GM23248 (cell line): ENCODE results near the gene FAM210A.

ENCODE experiments used
- EZH2 ChIP-seq: fragments of 200-600 bp; sonication (generic); IDR thresholded peaks from 2 replicates; pipeline ENCODE4 v1.6.1; 2018; ENCODE audit warnings: antibody characterized with exemption, mild to moderate bottlenecking; ENCODE audit not compliant: insufficient read depth, poor library complexity, severe bottlenecking
- EZH2phosphoT487 ChIP-seq: fragments of 200-600 bp; sonication (generic); IDR thresholded peaks from 2 replicates; pipeline ENCODE4 v1.6.1; 2018; ENCODE audit warnings: antibody characterized with exemption, moderate library complexity, mild to moderate bottlenecking, low read depth; ENCODE audit not compliant: insufficient read depth

DNA sequence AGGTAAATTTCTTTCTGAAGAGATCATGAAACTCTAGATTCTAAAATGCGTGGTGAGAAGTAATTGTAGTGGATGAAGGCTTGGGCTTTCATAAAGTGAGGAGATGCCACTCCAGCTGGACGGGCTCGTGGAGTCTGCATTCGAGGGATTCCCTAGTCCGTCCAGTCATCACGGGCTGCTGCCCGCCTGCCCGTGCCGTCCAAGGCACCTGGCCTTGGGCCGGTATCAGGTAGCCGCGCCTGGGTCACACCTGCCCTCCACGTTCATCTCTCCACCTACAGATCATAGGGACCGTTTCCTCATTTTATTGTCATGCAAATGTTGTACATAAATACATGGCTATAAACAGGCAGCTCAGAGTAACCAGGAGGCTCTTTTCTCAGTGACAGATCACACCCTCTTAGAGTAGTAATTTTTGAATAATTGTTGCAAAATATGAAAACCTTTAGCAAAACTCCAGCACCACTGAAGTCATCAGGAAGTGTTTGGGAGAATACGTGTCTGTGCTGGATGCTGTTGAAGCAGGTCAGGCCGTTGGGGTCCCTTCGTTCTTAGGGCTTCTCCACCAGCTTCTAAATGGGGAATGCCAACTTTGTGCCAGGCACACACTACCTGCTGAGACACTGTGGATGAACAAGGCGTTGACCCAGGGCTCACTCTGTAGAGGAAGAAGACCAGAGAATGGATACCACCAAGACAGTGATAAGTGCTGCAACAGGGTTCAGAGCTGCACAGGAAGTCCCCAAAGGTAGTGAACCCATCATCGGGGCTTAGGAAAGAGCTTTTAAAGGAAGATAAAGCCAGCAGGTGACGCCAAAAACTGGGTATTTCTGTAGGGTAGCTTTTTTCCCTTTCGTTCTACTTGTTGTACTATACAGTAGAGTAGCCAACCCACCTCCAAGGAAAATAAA, 112.5 kb downstream of the FAM210A start:
- TF ChIP-seq EZH2phosphoT487 (no peak), EZH2 (no peak)
